ENCODE results near the gene ANKRD40CL.
"Not testable (repeated sequence)": the region's sequence is repeated elsewhere in the genome, so short reads cannot be mapped to it uniquely, and the experiment has no call there.

The ANKRD40CL gene

GRCh38 chr17:50763716-50764475, 3.4 kb downstream of the ANKRD40CL start:
- in situ Hi-C loops (cut with MboI; ENCODE audit: low sequenced_read_pairs), result no loop called here

- in situ Hi-C loops (cut with MboI; ENCODE audit: low sequenced_read_pairs), result no loop called here
Observed at GRCh38 chr17:50762177-50762576, 5.1 kb downstream of the ANKRD40CL start.

- in situ Hi-C loops (cut with MboI; ENCODE audit: low sequenced_read_pairs), result no loop called here
Observed at GRCh38 chr17:50758989-50759544, 8.3 kb downstream of the ANKRD40CL start.

GRCh38 chr17:50758524-50758923, 8.8 kb downstream of the ANKRD40CL start:
- in situ Hi-C loops (cut with MboI; ENCODE audit: low sequenced_read_pairs), result no loop called here

GRCh38 chr17:50754521-50754920, 12.8 kb downstream of the ANKRD40CL start:
- in situ Hi-C loops (cut with MboI; ENCODE audit: low sequenced_read_pairs), result no loop called here

GRCh38 chr17:50749245-50749644, 18.1 kb downstream of the ANKRD40CL start:
- in situ Hi-C loops (cut with MboI; ENCODE audit: low sequenced_read_pairs), result no loop called here

- in situ Hi-C loops (cut with MboI; ENCODE audit: low sequenced_read_pairs), result no loop called here
Observed at GRCh38 chr17:50745631-50746030, 21.7 kb downstream of the ANKRD40CL start.

GRCh38 chr17:50739098-50739497, 28.2 kb downstream of the ANKRD40CL start:
- in situ Hi-C loops (cut with MboI; ENCODE audit: low sequenced_read_pairs), result no loop called here

GRCh38 chr17:50737118-50737698, 30.1 kb downstream of the ANKRD40CL start:
- in situ Hi-C loops (cut with MboI; ENCODE audit: low sequenced_read_pairs), result no loop called here

- in situ Hi-C loops (cut with MboI; ENCODE audit: low sequenced_read_pairs), result no loop called here
Observed at GRCh38 chr17:50735287-50735686, 32.0 kb downstream of the ANKRD40CL start.

- in situ Hi-C loops (cut with MboI; ENCODE audit: low sequenced_read_pairs), result no loop called here
Observed at GRCh38 chr17:50731575-50732460, 35.5 kb downstream of the ANKRD40CL start.

GRCh38 chr17:50728881-50729765, 38.2 kb downstream of the ANKRD40CL start:
- in situ Hi-C loops (cut with MboI; ENCODE audit: low sequenced_read_pairs), result no loop called here

- in situ Hi-C loops (cut with MboI; ENCODE audit: low sequenced_read_pairs), result no loop called here
Observed at GRCh38 chr17:50728112-50728429, 39.2 kb downstream of the ANKRD40CL start.

GRCh38 chr17:50725769-50726655, 41.3 kb downstream of the ANKRD40CL start:
- in situ Hi-C loops (cut with MboI; ENCODE audit: low sequenced_read_pairs), result no loop called here

GRCh38 chr17:50724622-50725021, 42.7 kb downstream of the ANKRD40CL start:
- in situ Hi-C loops (cut with MboI; ENCODE audit: low sequenced_read_pairs), result not testable (repeated sequence)

- in situ Hi-C loops (cut with MboI; ENCODE audit: low sequenced_read_pairs), result no loop called here
Observed at GRCh38 chr17:50722746-50723145, 44.6 kb downstream of the ANKRD40CL start.

- in situ Hi-C loops (cut with MboI; ENCODE audit: low sequenced_read_pairs), result no loop called here
Observed at GRCh38 chr17:50721194-50722010, 45.9 kb downstream of the ANKRD40CL start.

- in situ Hi-C loops (cut with MboI; ENCODE audit: low sequenced_read_pairs), result no loop called here
Observed at GRCh38 chr17:50719924-50720794, 47.2 kb downstream of the ANKRD40CL start.

Measured in HL-60/S4 treated with retinoic acid at 250 ng/mL for 4 days and 3 days (cell line).